Activated CD8-positive, alpha-beta memory T cell treated with anti-CD3 and anti-CD28 coated beads, Interleukin-2, amount 50 U/mL, for 1 hour (primary cell): ENCODE data around the gene ATL3.
"Not testable (repeated sequence)": the region's sequence is repeated elsewhere in the genome, so short reads cannot be mapped to it uniquely, and the experiment has no call there.

Experiments used
- DNase-seq: peaks from one replicate; pipeline ENCODE4 v3.0.0-alpha.2; 2020; ENCODE audit errors: extremely low read depth

Gene ATL3, protein sequence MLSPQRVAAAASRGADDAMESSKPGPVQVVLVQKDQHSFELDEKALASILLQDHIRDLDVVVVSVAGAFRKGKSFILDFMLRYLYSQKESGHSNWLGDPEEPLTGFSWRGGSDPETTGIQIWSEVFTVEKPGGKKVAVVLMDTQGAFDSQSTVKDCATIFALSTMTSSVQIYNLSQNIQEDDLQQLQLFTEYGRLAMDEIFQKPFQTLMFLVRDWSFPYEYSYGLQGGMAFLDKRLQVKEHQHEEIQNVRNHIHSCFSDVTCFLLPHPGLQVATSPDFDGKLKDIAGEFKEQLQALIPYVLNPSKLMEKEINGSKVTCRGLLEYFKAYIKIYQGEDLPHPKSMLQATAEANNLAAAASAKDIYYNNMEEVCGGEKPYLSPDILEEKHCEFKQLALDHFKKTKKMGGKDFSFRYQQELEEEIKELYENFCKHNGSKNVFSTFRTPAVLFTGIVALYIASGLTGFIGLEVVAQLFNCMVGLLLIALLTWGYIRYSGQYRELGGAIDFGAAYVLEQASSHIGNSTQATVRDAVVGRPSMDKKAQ

GRCh38 chr11:63671322-63672155 is at the start of gene ATL3:
Gene ATL3, minus strand, starts transcription at chr11:63671376. Its CDS starts 41 bp downstream, at chr11:63671335.
- peak; percentile 88 for DNase-seq

- DNase-seq, result no peak
Measured at GRCh38 chr11:63720611-63721010, 49.4 kb upstream of the ATL3 start.

- no peak for DNase-seq
Measured at GRCh38 chr11:63719987-63720386, 48.8 kb upstream of the ATL3 start.

DNA sequence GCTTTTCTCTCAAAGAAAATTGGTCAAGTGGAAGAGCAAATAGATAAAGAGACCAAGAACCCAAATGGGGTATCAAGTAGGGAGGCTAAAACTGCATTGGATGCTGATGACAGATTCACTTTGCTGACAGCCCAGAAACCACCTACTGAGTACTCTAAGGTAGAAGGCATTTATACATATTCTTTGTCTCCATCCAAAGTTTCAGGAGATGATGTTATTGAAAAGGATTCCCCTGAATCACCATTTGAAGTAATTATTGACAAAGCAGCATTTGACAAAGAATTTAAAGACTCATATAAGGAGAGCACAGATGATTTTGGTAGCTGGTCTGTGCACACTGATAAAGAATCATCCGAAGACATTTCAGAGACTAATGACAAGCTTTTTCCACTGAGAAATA is 47.8 kb upstream of the ATL3 start:
- DNase-seq, result no peak

DNA sequence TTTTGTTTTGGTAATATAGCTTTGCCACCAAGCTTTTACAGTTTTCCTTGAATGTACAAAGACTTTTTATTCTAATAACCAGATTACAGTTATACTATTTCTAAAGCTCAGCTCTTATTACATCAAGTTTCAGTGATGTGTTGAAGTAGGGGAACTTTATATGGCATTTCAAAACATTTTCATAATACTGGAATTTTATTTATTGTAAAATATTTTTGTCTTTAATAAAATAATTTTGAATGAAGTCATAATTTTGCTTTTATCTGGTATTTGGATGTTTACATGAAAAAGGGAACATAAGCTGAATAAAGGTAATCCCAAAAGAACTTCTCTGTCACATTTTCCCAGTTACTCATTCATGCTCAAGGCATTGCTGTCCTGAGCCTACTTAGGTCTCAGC is 44.9 kb upstream of the ATL3 start:
- no peak for DNase-seq

DNA sequence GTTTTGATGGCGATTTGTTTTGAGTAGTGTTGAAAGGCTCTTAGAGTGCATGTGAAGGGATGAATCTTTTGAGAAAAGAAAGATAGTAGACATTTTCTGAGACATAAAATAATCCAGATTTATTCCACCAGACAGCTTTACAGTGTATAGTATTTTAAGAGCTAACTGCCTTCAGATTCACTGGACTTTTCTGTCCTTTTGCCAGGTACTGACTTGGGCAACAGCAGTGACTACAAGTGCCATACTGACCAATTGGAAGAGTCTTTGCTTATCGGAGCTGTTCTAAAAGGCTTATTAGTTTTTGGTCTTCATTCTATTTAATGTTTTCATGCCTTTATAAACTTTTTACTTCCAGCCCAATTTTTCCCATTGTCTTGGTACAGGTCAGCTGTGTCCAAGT is 42.6 kb upstream of the ATL3 start:
- no peak for DNase-seq

DNA sequence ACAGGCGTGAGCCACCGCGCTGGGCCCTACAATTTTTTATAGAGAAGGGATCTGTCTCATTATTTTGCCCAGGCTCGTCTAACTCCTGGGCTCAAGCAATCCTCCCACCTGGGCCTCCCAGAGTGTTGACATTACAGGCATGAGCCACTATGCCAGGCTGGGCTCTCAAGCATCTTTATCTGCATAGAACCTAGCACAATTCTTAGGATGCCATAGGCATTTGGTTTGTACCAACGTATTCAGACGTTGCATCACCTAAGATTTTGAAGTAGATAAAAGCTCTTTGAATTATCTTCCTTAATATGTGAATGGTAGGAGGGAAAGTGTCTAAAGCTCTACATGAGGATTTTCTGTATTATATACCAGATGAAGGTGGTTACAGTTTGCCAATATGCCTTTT is 40.7 kb upstream of the ATL3 start:
- DNase-seq, result no peak

DNA sequence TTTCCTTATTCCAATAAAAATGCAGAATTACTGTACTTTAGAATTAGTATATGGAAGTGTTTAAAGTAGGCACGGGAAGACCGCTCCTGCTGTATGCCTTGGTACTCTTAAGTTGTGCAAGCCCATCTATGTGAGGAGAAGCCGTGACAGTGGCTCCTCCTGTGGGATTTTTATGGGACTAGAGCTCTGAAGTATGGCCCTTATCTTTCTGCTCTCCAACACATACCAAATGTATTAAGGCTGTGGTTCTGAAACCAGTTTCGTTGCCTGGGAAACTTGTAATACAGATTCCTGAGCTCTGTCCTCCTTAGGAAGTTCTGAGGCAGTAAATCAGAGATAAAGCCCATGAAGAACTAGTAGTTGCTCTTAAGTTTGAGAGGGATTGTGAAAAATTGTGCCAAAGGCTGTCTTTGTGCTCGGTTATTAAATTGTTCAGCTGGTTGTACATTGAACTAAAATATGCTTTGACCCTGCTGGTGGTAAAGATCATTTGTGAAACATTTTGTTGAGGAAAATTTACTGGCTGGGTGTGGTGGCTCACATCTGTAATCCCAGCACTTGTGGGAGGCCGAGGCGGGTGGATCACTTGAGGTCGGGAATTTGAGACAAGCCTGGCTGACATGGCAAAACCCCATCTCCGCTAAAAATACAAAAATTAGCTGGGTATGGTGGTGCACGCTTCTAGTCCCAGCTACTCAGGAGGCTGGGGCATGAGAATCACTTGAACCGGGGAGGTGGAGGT is 39.5 kb upstream of the ATL3 start:
- no peak for DNase-seq

GRCh38 chr11:63709336-63709884 is 38.2 kb upstream of the ATL3 start:
- DNase-seq, result no peak

GRCh38 chr11:63708764-63709163 is 37.6 kb upstream of the ATL3 start:
- DNase-seq, result no peak

- DNase-seq, result no peak
Measured at GRCh38 chr11:63705526-63705925, 34.4 kb upstream of the ATL3 start.

DNA sequence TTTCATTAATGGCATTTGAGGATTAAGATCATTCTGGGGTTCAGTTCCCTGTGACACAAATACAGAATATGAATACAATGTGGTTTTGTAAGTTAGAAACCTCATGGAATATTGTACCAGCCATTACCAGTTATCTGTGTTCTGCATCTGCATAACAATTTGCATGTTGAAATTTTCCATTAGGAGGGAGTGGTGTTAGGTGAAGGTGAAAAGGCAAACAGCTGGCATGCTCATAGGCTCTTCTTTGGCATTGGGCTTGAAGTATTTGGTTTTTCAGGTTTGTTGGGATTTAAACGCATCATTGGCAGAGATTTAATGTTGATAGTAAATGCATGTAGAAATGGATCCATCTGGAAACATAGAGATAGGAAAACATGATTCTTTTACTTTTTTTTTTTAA is 28.7 kb upstream of the ATL3 start:
- DNase-seq, result no peak

DNA sequence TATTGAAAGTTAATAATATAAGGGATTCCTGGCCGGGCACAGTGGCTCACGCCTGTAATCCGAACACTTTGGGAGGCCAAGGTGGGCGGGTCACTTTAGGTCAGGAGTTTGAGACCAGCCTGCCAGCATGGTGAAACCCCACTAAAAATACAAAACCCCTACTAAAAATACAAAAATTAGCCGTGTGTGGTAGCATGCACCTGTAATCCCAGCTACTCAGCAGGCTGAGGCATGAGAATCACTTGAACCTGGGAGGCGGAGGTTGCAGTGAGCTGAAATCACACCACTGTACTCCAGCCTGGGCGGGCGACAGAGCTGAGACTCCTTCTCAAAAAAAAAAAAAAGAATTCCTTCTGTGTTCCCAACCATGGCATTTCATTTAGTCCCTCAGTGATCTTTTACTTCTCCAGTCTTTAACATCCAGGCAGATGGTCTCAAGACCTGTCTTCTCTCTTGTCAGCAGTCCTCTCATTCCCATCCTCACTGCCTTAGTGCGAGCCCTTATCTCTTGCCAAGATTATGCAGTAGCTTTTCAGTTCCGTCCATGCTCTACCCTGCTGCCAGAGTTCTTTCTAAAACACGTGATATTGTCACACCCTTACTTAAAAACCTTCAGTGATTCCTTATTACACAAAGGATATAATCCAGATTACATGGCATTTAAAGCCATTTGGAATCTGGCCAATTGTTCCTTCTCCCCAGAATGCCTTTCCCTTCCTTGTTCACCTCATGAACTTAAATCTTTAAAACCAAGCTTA is 28.0 kb upstream of the ATL3 start:
- DNase-seq, result no peak

DNA sequence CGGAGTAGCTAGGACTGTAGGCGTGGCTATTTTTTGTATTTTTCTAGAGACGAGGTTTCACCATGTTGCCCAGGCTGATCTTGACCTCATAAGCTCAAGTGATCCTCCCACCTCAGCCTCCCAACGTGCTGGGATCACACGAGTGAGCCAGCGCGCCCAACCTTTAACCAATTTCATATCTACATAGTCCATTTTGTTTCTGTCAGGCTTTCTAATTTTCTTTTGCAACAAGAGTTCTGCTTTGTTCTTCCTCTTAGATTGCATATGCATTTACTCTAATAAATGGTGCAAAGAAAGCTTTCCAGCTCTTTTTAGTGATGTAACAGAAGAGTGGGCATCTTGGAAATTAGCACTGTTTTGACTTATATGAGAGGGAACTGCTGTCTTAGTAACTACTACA is 23.4 kb upstream of the ATL3 start:
- no peak for DNase-seq

DNA sequence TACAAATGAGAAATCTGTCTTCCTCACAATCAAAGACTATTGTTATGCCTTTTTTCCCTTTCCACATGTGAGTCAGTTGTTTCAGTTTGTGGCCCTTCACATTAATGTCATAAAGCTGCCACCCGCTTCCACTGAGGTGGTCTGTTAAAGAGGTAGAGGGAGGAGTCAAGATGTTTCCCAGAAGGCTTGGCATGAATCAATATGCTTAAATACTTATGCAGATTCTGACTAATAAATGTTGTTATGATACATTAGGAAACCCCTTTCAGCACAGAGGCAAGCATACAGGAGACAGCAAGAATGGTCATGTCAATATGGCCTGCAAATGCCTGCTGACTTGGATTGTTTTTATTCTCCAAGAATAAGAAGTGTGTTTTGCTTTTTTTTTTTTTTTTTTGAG is 16.7 kb upstream of the ATL3 start:
- no peak for DNase-seq

GRCh38 chr11:63686926-63687325 is 15.8 kb upstream of the ATL3 start:
- no peak for DNase-seq

- DNase-seq, result not testable (repeated sequence)
Measured at GRCh38 chr11:63685158-63685721, 14.1 kb upstream of the ATL3 start.

DNA sequence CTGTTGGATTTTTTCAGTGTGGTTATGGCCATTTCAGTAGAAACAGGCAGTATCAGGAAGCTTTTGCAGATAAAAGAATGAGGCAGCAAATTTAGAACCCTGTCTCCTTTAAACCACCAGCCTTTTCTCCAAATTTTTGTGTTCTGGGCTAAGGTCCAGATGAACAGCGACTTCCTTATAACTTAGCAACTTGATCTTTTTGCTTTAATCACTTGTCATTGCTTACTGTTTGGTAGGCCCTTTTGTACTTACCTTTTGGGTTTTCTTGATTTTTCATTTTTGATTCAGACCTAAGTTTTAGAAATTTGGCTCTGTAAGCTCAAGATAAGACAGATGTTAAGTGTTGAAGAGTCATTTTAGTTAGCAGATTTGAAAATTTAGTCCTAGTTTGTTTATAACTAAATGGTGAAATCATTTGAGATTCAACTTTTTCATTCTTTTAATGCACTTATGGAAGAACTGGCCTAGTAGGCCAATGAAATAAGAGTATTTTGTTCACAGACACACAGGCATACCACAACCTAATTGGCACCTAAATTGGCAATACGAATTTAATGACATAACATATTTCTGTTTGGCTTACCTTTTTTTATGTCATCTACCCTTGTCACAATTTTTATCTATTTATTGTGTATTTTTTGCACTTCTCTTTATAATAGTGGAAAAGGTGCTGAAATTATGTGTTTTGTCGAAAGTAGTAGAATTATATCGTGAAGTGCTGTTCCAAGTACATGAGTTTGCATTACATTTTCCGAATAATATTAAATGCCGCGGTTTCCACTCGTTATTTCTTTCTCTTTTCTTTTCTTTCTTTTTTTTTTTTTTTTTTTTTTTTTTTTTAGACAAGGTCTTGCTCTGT is 12.2 kb upstream of the ATL3 start:
- DNase-seq, result no peak
